Measurements from ENCODE around the gene GABPA.
"Not testable (repeated sequence)": the region's sequence is repeated elsewhere in the genome, so short reads cannot be mapped to it uniquely, and the experiment has no call there.

GABPA gene
- total RNA-seq = 68.1 to 70.5 reads per million in 2 experiments

- DNase-seq (ENCODE audit: low read depth) = peak; percentile 96
Observed at GRCh38 chr21:25734904-25735645, at the start of gene GABPA, which contains the start of gene ATP5PF. Gene GABPA (plus strand): TSS chr21:25734972. CDS start chr21:25741599, 6,627 bp downstream. Gene ATP5PF (minus strand): TSS chr21:25734904. CDS start chr21:25729794, 5,110 bp downstream.

- DNase-seq (ENCODE audit: low read depth) = no peak
Observed at GRCh38 chr21:25687787-25688186, 47.0 kb upstream of the GABPA start.

- DNase-seq (ENCODE audit: low read depth) = no peak
Observed at GRCh38 chr21:25688275-25689155, 46.3 kb upstream of the GABPA start.

- DNase-seq (ENCODE audit: low read depth) = no peak
Observed at GRCh38 chr21:25689226-25689625, 45.5 kb upstream of the GABPA start.

GRCh38 chr21:25691976-25692375, 42.8 kb upstream of the GABPA start:
- no peak for DNase-seq (ENCODE audit: low read depth)

- not testable (repeated sequence) for DNase-seq (ENCODE audit: low read depth)
Observed at GRCh38 chr21:25695461-25695860, 39.3 kb upstream of the GABPA start.

GRCh38 chr21:25700741-25701140, 34.0 kb upstream of the GABPA start:
- no peak for DNase-seq (ENCODE audit: low read depth)

GRCh38 chr21:25701529-25701928, 33.2 kb upstream of the GABPA start:
- no peak for DNase-seq (ENCODE audit: low read depth)

GRCh38 chr21:25708467-25709065, 26.2 kb upstream of the GABPA start:
- DNase-seq (ENCODE audit: low read depth) = peak; percentile 22

- no peak for DNase-seq (ENCODE audit: low read depth)
Observed at GRCh38 chr21:25709684-25710265, 25.0 kb upstream of the GABPA start.

- no peak for DNase-seq (ENCODE audit: low read depth)
Observed at GRCh38 chr21:25710550-25710949, 24.2 kb upstream of the GABPA start.

GRCh38 chr21:25714066-25714465, 20.7 kb upstream of the GABPA start:
- DNase-seq (ENCODE audit: low read depth) = not testable (repeated sequence)

- no peak for DNase-seq (ENCODE audit: low read depth)
Observed at GRCh38 chr21:25717491-25718147, 17.2 kb upstream of the GABPA start.

GRCh38 chr21:25721987-25722386, 12.8 kb upstream of the GABPA start:
- DNase-seq (ENCODE audit: low read depth) = no peak

- DNase-seq (ENCODE audit: low read depth) = no peak
Observed at GRCh38 chr21:25722631-25723030, 12.1 kb upstream of the GABPA start.

GRCh38 chr21:25732091-25732760, 2.5 kb upstream of the GABPA start:
- DNase-seq (ENCODE audit: low read depth) = no peak

- DNase-seq (ENCODE audit: low read depth) = no peak
Observed at GRCh38 chr21:25733859-25734653, 716 bp upstream of the GABPA start.

- DNase-seq (ENCODE audit: low read depth) = no peak
Observed at GRCh38 chr21:25734654-25734903, 193 bp upstream of the GABPA start.

- no peak for DNase-seq (ENCODE audit: low read depth)
Observed at GRCh38 chr21:25735646-25736597, 1.1 kb downstream of the GABPA start.
